Activated CD4-positive, alpha-beta T cell treated with anti-CD3 and anti-CD28 coated beads, Interleukin-2, amount 50 U/mL, for 48 hours (primary cell): ENCODE measurements around the gene GBP4.
"Not testable (repeated sequence)": the region's sequence is repeated elsewhere in the genome, so short reads cannot be mapped to it uniquely, and the experiment has no call there.

ENCODE experiments used
- DNase-seq, 2 experiments: peaks; one replicate each; pipeline ENCODE4 v3.0.0-alpha.2; 2020

The GBP4 gene, protein sequence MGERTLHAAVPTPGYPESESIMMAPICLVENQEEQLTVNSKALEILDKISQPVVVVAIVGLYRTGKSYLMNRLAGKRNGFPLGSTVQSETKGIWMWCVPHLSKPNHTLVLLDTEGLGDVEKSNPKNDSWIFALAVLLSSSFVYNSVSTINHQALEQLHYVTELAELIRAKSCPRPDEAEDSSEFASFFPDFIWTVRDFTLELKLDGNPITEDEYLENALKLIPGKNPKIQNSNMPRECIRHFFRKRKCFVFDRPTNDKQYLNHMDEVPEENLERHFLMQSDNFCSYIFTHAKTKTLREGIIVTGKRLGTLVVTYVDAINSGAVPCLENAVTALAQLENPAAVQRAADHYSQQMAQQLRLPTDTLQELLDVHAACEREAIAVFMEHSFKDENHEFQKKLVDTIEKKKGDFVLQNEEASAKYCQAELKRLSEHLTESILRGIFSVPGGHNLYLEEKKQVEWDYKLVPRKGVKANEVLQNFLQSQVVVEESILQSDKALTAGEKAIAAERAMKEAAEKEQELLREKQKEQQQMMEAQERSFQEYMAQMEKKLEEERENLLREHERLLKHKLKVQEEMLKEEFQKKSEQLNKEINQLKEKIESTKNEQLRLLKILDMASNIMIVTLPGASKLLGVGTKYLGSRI

GRCh38 chr1:89198491-89199072 is at the start of gene GBP4:
Gene GBP4, minus strand, starts transcription at chr1:89198942. Its CDS starts 108 bp downstream, at chr1:89198834.
- peak; percentile 48 to 55 for DNase-seq

DNA sequence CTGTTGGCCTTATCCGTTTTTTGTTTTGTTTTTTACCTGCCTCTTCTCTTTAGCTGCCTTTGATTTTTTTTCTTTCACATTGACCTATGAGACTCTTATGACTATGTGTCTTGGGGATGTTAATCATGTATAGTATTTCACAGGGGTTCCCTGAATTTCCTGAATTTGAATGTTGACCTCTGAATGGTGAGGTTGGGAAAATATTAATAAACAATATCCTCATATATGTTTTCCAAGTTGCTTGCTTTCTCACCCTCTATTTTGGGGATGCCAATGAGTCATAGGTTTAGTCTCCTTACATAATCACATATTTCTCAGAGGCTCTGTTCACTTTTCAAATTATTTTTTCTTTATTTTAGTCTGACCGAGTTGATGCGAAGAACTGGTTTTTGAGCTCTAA is 44.3 kb upstream of the GBP4 start:
- no peak for DNase-seq

DNA sequence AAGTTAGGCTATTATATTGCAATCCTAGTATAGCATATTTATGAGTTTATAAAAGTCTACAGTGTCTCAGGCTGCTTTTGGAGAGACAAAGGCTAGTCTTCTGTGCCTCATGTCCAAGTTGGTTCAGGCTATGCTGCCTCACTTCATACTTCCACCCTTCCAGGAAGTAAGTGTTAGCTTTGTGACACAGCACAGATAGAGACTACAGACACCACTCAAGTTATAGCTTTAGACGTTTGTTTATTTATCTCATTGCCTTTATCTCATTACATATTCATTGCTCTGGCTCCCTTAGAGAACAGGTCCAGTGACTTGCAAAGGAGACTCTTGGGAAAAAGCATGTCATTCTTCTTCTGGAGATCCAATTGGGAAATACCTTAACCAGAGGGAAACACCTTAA is 22.6 kb upstream of the GBP4 start:
- no peak for DNase-seq

DNA sequence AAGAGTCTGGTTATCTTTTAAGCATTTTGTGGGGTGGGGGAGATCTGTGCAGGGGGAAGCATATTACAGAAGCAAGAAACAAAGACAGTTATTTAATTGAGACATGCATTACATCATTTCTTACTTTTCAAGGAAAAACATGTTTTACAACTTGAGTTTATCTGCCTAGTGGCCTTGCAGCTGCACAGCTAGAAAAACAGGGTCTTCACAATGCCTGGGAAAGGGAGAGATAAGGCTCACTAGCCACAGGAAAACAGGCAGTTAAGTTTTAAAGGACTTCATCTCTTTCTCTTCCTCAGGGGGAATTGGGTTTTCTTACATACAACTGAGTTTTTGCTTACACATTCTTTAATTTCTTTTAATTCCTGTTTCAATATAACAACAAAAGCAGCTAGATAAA is 21.1 kb upstream of the GBP4 start:
- DNase-seq = not testable (repeated sequence)

GRCh38 chr1:89218941-89219340 is 20.2 kb upstream of the GBP4 start:
- DNase-seq = not testable (repeated sequence)

GRCh38 chr1:89213347-89213746 is 14.6 kb upstream of the GBP4 start:
- DNase-seq = no peak

- no peak for DNase-seq
Measured at GRCh38 chr1:89211035-89211634, 12.4 kb upstream of the GBP4 start.

DNA sequence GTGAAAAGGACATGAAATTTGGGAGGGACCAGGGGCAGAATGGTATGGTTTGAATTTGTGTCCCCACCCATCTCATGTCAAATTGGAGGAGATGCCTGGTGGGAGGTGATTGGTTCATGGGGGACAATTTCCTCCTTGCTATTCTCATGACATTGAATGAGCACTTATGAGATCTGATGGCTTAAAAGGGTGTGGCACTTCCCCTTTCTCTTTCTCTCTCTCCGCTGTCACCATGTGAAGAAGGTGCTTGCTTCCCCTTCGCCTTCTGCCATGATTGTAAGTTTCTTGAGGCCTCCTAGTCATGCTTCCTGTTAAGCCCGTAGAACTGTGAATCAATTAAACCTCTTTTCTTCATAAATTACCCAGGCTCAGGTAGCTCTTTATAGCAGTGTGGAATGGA is 7.6 kb upstream of the GBP4 start:
- no peak for DNase-seq

DNA sequence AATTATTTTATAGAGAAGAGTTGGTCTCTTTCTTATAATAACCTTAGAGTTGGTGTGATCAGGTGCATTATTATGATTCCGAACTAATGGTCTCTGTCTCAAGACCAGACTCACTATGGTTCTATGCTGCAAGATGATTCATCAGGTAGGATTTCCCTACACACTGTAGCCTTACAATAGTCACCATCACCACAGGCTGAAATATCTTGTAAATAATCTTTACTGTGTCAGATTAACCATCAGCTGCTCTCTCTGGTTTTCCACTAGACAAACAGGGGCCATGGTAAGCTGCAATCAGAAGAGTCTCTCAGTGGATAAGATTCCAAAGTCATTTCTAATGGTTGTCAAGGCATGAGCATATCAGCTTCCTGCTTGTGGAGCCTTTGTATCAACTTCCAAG is 4.4 kb upstream of the GBP4 start:
- no peak for DNase-seq

- DNase-seq = no peak
Measured at GRCh38 chr1:89201106-89201794, 2.5 kb upstream of the GBP4 start.

DNA sequence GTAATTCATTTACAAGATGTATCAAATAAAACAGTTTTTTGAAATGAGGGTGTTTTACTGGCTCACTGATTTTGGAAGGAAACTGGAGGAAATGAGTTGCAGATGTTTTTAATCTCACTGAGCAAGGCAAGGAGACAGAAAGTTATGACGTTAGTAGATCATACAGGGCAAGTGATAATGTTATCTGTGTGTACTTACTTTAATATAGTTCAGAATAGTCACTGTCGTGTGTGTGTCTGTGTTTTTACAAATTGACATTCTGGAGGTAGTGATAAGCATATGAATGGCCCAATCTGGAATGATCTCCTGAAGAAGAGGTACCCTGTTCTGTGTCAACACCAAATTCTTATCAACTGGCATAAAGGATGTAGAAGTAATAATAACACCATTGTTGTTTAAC is 1.9 kb upstream of the GBP4 start:
- DNase-seq = no peak

DNA sequence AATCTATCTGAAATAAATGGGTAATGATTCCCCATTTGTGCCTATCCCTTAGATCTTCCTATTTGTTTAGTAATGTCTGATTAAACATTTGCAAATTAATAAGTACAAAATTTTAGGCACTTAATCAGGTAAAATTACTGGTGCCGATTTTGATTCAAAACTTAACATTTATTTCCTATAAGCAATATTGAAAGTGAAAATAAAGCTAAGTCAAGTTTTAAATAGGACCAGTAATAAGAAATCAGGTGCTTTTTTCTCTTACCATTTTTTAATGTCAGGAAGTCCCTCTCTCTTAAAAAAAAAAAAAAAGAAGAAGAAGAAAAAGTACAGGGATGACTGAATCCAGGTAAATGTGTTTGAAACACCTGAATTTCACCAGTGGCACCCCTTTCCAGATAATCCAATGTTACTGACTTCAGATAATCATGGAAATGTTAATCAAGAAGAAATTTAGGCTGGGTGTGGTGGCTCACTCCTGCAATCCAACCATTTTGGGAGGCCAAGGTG is 836 bp upstream of the GBP4 start:
- no peak for DNase-seq

GRCh38 chr1:89198081-89198480 is 661 bp downstream of the GBP4 start:
- peak in 1 of 2 experiments; percentile 23 for DNase-seq

DNA sequence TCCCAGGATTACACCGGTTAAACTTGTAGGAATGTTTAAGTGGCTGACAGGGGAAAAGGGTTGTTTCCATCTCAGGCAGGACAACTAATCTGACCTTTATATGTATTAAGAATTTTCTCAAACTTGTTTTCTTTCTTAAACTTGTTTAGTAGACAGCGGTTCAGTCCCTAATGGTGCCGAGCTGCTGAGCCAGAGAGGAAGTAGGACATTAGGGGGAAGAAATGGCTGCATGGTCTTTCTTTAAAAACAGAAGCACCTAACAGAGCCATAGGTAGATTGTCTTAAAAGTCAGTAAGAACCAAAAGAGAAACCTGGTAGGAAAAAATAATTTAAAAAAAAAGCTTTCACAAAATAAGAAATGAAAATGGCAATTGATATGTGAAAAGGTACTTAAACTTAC is 3.3 kb downstream of the GBP4 start:
- DNase-seq = no peak

DNA sequence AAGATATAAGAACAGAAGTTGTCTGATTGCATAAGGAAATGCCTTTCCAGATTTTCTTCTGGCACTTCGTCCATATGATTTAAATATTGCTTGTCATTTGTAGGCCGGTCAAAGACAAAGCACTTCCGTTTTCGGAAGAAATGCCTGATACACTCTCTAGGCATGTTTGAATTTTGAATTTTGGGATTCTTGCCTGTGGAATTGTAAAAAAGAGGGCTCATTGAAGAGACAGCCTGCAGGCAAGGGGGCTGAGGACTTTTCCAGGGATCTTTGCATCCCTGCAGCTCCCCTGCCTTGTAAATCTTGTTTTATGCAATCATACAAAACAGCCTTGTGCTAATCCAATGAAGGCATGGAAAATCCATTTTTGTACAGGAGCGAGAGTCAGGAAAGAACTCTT is 7.4 kb downstream of the GBP4 start:
- DNase-seq = no peak

GRCh38 chr1:89190017-89190416 is 8.7 kb downstream of the GBP4 start:
- no peak for DNase-seq

DNA sequence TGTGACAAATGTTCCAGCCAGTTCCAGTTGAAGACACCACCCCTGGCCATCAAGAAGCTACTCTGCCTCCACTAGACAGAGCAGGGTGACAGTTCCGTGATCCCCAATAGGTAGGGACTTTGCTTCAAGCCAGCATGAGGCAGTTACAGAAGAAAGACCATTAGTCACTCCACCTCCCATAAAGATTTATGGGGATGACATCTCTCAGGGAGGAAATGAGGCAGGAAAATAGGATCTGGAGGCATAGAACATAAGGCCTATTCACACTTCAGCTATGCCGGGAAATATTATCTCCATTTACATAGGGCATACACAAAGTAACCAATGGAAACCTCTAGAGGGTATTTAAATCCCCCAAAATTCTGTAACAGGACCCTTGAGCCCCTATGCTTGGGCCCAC is 19.4 kb downstream of the GBP4 start:
- DNase-seq = no peak

GRCh38 chr1:89176971-89177370 is 21.8 kb downstream of the GBP4 start:
- DNase-seq = no peak

DNA sequence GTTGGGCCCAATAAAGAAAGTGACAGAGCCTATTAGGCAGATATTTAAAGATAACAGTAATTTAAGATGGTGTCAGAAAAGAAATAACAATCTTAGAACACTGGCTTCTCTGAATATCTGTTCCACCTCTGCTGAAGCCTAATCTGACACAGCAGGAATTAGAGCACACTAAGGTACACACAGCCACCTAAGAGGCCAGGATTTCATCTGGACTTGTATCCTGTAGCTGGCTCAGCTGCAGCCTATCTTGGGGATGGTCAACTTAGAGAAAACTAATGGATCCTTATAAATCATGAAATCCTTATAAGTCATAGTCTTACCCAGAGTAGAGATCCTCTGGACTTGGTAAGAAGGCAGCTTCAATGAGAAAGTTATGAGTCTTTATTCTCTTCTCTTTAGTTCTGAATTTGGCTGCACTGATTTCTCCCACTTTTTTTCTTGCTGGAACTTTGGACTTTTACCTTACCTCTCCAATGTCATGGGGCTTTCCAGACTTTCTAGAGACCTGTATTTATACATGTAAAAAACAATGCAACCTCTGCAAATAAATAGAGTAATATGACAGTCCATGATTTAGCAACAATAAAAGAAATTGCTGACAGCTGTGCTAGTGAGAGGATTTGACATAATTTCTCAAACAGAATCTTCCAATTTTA is 23.0 kb downstream of the GBP4 start, which contains the start of gene GBP7:
TSS of gene GBP7 (minus strand) at position 403 of the 656 bp plus-strand sequence. CDS start 4,068 bp downstream, outside the sequence.
- no peak for DNase-seq

DNA sequence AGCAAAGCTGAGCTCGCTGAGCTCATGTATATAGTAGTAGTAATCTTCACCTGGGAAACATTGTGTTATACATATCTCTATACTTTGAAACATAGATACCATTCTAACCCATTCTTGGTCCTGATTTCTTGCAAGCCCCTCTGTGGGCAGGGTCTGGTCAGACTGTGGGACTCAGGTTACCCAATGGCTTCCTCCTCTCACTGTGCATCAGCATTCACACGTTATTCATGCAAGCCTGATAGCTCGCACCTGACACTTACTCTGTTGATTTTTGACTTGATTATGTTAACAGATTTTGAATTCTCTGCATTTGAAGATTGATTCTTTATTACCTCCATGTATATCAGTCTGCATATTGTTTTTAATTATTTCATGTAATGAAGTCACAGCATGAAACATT is 24.3 kb downstream of the GBP4 start:
- no peak for DNase-seq

GRCh38 chr1:89172468-89173143 is 26.1 kb downstream of the GBP4 start:
- DNase-seq = no peak

- DNase-seq = no peak
Measured at GRCh38 chr1:89171067-89171438, 27.7 kb downstream of the GBP4 start.
